ENCODE data around the gene SH2D1A. TPM values are rescaled to one million over a fixed set of nuclear protein-coding genes. Genes with fewer than 3 reads are reported as not detected.
A peak's percentile ranks its signal among the peaks of the same experiment; 100 is the strongest.

Gene SH2D1A
- total RNA-seq, 1 donor from 2014 or later: not detected

GRCh38 chrX:124325732-124326131 is 20.6 kb upstream of the SH2D1A start:
- TF ChIP-seq EZH2phosphoT487 (IDR thresholded peaks at IDR 0.05) (no peak), EZH2 (IDR thresholded peaks at IDR 0.05) (no peak), CTCF (IDR thresholded peaks at IDR 0.05) (no peak)
- no peaks in the 10 kb centered on the region for H3K36me3 ChIP-seq
- H4K20me1 ChIP-seq (ENCODE audit: low read depth): no peaks in the 10 kb centered on the region
- H3K27ac ChIP-seq: no peak overlapping the region
- peaks cover 12% of the 10 kb centered on the region for H3K9me3 ChIP-seq (ENCODE audit: low read depth)
- H3K79me2 ChIP-seq (ENCODE audit: low read depth): no peaks in the 10 kb centered on the region
- no peaks in the 10 kb centered on the region for H3F3A ChIP-seq (ENCODE audit: low read depth)
- no peak overlapping the region for H3K4me2 ChIP-seq
- no peaks in the 10 kb centered on the region for H3K36me3 Mint-ChIP-seq
- H3K4me3 Mint-ChIP-seq: no peak overlapping the region
- no peak for DNase-seq (ENCODE audit: low spot score)
- no peaks in the 10 kb centered on the region for H3K27me3 ChIP-seq
- H3K27me3 Mint-ChIP-seq (ENCODE audit: insufficient read depth, low read depth): no peaks in the 10 kb centered on the region
- H3K4me1 ChIP-seq: no peaks in the 10 kb centered on the region
- H3K9me3 Mint-ChIP-seq: no peaks in the 10 kb centered on the region
- no peaks in the 10 kb centered on the region for H3K4me1 Mint-ChIP-seq
- no peak overlapping the region for H2AFZ ChIP-seq (replicated peaks)
- H3K4me3 ChIP-seq: no peak overlapping the region
- H3K27ac Mint-ChIP-seq: no peak overlapping the region
- no peak overlapping the region for H3K9ac ChIP-seq

GRCh38 chrX:124328765-124329164 is 17.6 kb upstream of the SH2D1A start:
- no peak overlapping the region for H3K27ac Mint-ChIP-seq

GRCh38 chrX:124332481-124333424 is 13.6 kb upstream of the SH2D1A start, which contains the start of gene TEX13D:
TEX13D (plus strand) TSS chrX:124332660; CDS start chrX:124332918, 258 bp downstream.
- Histone ChIP-seq H3K9me3 (ENCODE audit: low read depth) (no peaks in the 10 kb centered on the region), H3K4me3 (no peak within 1 kb of the TSS), H3K4me1 (no peaks in the 10 kb centered on the region), H3K9ac (no peak within 1 kb of the TSS), H3K27me3 (no peaks in the 10 kb centered on the region), H3K79me2 (ENCODE audit: low read depth) (no peaks in the 10 kb centered on the region), H2AFZ (replicated peaks) (no peak within 1 kb of the TSS), H3F3A (ENCODE audit: low read depth) (no peaks in the 10 kb centered on the region), H3K36me3 (no peaks in the 10 kb centered on the region), H4K20me1 (ENCODE audit: low read depth) (no peaks in the 10 kb centered on the region), H3K4me2 (no peak within 1 kb of the TSS), H3K27ac (no peak within 1 kb of the TSS)
- Mint-ChIP-seq H3K36me3 (no peaks in the 10 kb centered on the region), H3K27me3 (ENCODE audit: insufficient read depth, low read depth) (no peaks in the 10 kb centered on the region), H3K27ac (peak within 1 kb of the TSS; percentile 90), H3K4me1 (no peaks in the 10 kb centered on the region), H3K4me3 (peak within 1 kb of the TSS; percentile 52), H3K9me3 (peaks cover 4% of the 10 kb centered on the region)
- TF ChIP-seq EZH2 (IDR thresholded peaks at IDR 0.05) (no peak), CTCF (IDR thresholded peaks at IDR 0.05) (no peak), EZH2phosphoT487 (IDR thresholded peaks at IDR 0.05) (no peak)
- DNase-seq (ENCODE audit: low spot score): no peak

More at GRCh38 chrX:124328765-124329164, 17.6 kb upstream of the SH2D1A start:
- no peak overlapping the region for H3K4me3 Mint-ChIP-seq
- H3K27ac ChIP-seq: no peak overlapping the region
- no peak overlapping the region for H3K9ac ChIP-seq
- peaks cover 6% of the 10 kb centered on the region for H3K9me3 ChIP-seq (ENCODE audit: low read depth)
- no peak overlapping the region for H2AFZ ChIP-seq (replicated peaks)
- H3K36me3 ChIP-seq: no peaks in the 10 kb centered on the region
- H3K36me3 Mint-ChIP-seq: no peaks in the 10 kb centered on the region
- H3K4me1 Mint-ChIP-seq: no peaks in the 10 kb centered on the region
- no peak overlapping the region for H3K4me3 ChIP-seq
- no peaks in the 10 kb centered on the region for H3F3A ChIP-seq (ENCODE audit: low read depth)
- no peaks in the 10 kb centered on the region for H3K4me1 ChIP-seq
- DNase-seq (ENCODE audit: low spot score): no peak
- no peaks in the 10 kb centered on the region for H4K20me1 ChIP-seq (ENCODE audit: low read depth)
- TF ChIP-seq EZH2phosphoT487 (IDR thresholded peaks at IDR 0.05) (no peak), EZH2 (IDR thresholded peaks at IDR 0.05) (no peak), CTCF (IDR thresholded peaks at IDR 0.05) (no peak)
- no peaks in the 10 kb centered on the region for H3K27me3 ChIP-seq
- H3K27me3 Mint-ChIP-seq (ENCODE audit: insufficient read depth, low read depth): no peaks in the 10 kb centered on the region
- H3K9me3 Mint-ChIP-seq: peaks cover 4% of the 10 kb centered on the region
- no peaks in the 10 kb centered on the region for H3K79me2 ChIP-seq (ENCODE audit: low read depth)
- no peak overlapping the region for H3K4me2 ChIP-seq
